Activated naive CD8-positive, alpha-beta T cell treated with anti-CD3 and anti-CD28 coated beads, Interleukin-2, amount 50 U/mL, for 24 hours (primary cell): ENCODE measurements around the gene OSBP2.
"Not testable (repeated sequence)": the region's sequence is repeated elsewhere in the genome, so short reads cannot be mapped to it uniquely, and the experiment has no call there.

Source experiments
- ATAC-seq: fragments of 150-1000 bp; cut with Tn5 transposase; one replicate; pipeline ENCODE4 v1.10.0; 2021
- DNase-seq: peaks from one replicate; pipeline ENCODE4 v3.0.0; 2021
- H3K27ac Mint-ChIP-seq: one replicate; pipeline ENCODE4 v1.8.0; 2021; ENCODE audit warnings: mild to moderate bottlenecking, mixed read lengths
- H3K27me3 Mint-ChIP-seq: one replicate; pipeline ENCODE4 v1.8.0; 2021; ENCODE audit warnings: mixed read lengths
- H3K36me3 Mint-ChIP-seq: one replicate; pipeline ENCODE4 v1.8.0; 2021; ENCODE audit warnings: low read depth, mixed read lengths
- H3K4me1 Mint-ChIP-seq: one replicate; pipeline ENCODE4 v1.8.0; 2021; ENCODE audit warnings: mixed read lengths
- H3K4me3 Mint-ChIP-seq: one replicate; pipeline ENCODE4 v1.8.0; 2021; ENCODE audit warnings: mild to moderate bottlenecking, moderate library complexity, mixed read lengths
- H3K9me3 Mint-ChIP-seq: one replicate; pipeline ENCODE4 v1.8.0; 2021; ENCODE audit warnings: mixed read lengths

Gene OSBP2

DNA sequence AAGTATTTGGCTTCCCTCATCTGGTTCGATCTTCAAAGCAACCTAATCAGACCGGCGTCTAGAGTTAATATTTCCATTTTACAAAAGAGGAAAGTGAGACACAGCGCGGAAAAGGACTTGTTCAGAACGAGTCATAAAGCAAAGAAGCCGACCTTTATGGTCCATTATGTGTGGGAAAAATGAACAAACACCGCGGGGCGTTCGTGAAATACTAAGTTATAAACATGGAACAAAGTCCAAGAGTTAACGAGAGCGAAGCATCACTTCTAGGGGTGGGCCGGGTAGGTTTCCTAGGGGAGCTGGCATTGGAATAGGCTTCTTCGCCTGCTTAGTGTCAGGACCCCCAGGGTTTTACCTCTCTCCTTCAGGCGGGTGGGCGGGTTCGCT lies 27.6 kb upstream of the OSBP2 start:
- Mint-ChIP-seq H3K27ac (peak overlapping the region; percentile 90), H3K4me3 (peak overlapping the region; percentile 87), H3K9me3 (no peaks in the 10 kb centered on the region), H3K36me3 (peaks cover 13% of the 10 kb centered on the region), H3K27me3 (peaks cover 2% of the 10 kb centered on the region), H3K4me1 (peaks cover 22% of the 10 kb centered on the region)
- ATAC-seq (peak; percentile 53), DNase-seq (no peak)

DNA sequence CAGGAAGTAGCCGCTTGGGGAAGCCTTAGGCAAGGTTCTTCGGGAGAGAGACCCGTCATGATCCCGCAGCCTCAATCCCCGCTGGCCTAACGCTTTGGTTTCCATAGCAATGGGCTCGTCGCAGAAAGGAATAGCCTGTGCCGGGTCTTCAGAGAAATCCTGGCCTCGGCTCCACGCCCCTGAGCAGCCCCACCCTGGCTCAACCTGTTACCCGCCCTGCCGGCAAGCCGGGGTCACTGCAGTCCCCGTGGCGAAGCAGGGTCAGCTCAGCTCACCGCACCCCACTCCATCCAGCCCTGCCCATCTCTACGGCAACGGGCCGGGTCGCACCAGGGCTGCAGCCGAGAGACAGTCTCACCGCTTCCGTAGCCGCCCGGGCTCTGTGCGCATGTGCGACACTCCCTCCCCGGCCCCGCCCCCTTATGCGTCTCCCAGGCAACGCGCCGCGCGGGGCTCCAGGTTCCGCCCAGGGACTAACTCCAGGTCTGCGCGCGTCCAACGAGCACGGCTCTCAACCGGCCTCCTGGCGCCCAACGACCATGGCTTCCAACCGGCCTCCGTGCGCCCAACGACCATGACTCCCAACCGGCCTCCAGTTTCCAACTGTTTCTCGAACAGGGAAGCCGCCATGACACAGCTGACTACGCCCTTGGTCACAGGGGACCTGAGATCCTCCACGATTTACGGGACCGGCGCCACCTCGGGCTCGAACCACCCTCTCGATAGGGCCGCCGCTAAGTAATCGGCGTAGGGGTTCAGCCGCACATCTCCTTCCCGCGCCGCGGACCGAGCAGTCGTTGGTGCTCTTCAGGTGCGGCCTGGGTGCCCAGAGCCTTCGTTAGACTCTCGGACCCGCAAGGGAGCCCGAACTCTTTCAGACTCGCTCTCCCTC lies 26.9 kb upstream of the OSBP2 start, which contains the start of gene DUSP18:
TSS of gene DUSP18 (minus strand) at position 382 of the 892 bp plus-strand sequence. CDS start 3,872 bp downstream, outside the sequence.
- Mint-ChIP-seq H3K4me1 (peaks cover 22% of the 10 kb centered on the region), H3K4me3 (peak within 1 kb of the TSS; percentile 87), H3K27me3 (peaks cover 2% of the 10 kb centered on the region), H3K9me3 (no peaks in the 10 kb centered on the region), H3K36me3 (peaks cover 11% of the 10 kb centered on the region), H3K27ac (peak within 1 kb of the TSS; percentile 90)
- DNase-seq (peak; percentile 96), ATAC-seq (peak; percentile 88)

DNA sequence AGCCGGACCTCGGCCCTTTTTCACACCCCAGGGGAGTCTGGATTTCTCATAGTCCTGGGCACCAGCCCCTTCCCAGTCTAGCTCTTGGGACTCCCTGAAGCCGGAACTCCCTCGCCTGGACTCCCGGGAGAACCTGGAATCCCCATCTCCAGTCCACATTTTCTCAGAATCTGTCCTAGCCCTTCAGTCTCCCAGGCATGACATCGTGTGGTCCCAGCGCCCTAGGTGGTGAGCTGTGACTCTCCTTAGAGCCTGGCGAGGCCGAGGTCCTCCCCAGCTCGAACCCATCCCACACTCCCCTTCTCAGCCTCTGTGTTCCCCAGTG lies 26.3 kb upstream of the OSBP2 start:
- Mint-ChIP-seq H3K4me1 (peaks cover 22% of the 10 kb centered on the region), H3K36me3 (peaks cover 5% of the 10 kb centered on the region), H3K4me3 (peak overlapping the region; percentile 87), H3K9me3 (no peaks in the 10 kb centered on the region), H3K27ac (peak overlapping the region; percentile 90), H3K27me3 (peaks cover 2% of the 10 kb centered on the region)
- ATAC-seq (no peak), DNase-seq (no peak)

DNA sequence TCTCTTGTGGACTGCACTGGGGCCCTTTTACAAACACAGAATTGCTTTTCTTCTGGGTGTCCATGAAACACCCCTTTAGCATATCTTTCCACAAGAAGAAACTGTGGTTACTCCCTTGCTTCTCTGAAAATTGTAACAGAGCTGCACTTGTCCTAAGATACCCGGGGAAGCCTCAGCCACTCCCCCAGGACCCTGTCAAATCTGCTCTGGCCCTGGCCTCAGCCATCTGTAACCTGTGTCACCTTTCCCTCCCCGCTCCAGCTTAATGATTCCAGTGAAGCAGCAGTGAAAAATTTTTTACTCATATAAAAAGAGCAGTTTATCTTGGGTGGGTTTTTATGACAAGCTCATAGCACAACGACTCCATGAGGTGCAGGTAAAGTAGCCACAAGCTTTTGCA lies 23.6 kb upstream of the OSBP2 start:
- no peak for ATAC-seq
- DNase-seq, result no peak
- H3K27me3 Mint-ChIP-seq, result peaks cover 2% of the 10 kb centered on the region
- no peaks in the 10 kb centered on the region for H3K36me3 Mint-ChIP-seq
- H3K27ac Mint-ChIP-seq, result no peak overlapping the region
- H3K4me3 Mint-ChIP-seq, result no peak overlapping the region
- no peaks in the 10 kb centered on the region for H3K9me3 Mint-ChIP-seq
- peaks cover 16% of the 10 kb centered on the region for H3K4me1 Mint-ChIP-seq

DNA sequence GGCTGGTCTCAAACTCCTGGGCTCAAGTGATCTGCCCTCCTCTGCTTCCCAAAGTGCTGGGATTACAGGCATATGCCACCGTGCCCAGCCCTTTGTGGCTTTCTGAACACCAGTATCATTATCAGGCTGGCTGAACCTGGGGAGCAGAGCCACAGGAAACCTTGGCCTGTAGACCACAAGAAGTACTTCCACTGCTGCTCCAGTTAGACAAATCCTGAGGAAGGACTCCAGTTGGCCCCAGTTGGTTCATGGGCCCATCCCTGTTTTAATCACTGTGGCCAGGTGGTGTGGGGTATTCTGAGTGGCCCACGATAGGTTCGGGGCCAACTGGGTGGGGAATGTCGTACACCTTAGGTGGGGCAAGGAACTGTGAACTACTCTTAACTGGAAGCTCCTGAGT lies 21.5 kb upstream of the OSBP2 start:
- Mint-ChIP-seq H3K4me1 (peaks cover 5% of the 10 kb centered on the region), H3K27ac (no peak overlapping the region), H3K27me3 (peaks cover 8% of the 10 kb centered on the region), H3K4me3 (no peak overlapping the region), H3K36me3 (no peaks in the 10 kb centered on the region), H3K9me3 (no peaks in the 10 kb centered on the region)
- no peak for DNase-seq
- ATAC-seq, result no peak

DNA sequence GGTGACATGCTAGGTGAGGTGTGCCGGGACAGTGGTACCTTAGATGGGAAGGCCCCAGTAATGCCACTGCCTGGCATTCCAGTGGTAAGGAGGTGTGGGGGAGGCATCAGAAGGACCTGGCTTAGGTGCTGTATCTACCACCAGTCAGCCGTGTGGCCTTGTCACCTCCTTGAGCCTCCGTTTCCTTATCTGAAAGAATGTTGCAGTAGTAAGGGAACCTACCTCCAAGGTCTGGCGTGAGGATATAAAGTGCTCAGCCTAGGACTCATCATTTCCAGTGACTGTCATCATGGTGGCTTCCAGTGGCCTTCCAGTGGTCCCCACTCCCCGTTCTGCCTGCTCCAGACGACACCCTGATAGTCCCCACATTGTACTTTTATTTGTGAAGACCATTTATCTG lies 20.2 kb upstream of the OSBP2 start:
- Mint-ChIP-seq H3K4me1 (no peaks in the 10 kb centered on the region), H3K36me3 (no peaks in the 10 kb centered on the region), H3K4me3 (no peak overlapping the region), H3K9me3 (no peaks in the 10 kb centered on the region), H3K27ac (no peak overlapping the region), H3K27me3 (peaks cover 8% of the 10 kb centered on the region)
- DNase-seq, result no peak
- ATAC-seq, result no peak

DNA sequence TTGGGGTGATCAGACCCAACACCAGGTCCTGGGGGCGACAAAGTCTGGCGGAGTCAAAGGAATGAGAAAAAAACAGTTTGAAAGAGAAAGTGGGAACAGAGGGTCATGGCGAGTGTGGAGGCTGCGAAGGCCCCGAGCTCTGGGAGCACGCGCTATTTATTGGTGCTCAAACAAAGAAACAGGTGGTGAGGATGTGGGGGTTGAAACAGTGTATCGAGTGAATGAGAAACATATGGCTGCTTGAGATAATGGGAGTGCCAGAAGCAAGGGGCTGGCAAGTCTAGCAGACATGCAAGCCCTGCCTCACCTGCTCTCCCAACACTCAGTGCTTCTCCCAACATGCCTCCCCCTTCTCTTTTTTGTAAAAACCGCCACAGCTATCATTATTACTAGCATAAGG lies 19.2 kb upstream of the OSBP2 start:
- H3K9me3 Mint-ChIP-seq, result no peaks in the 10 kb centered on the region
- DNase-seq (no peak), ATAC-seq (no peak)
- no peaks in the 10 kb centered on the region for H3K36me3 Mint-ChIP-seq
- no peaks in the 10 kb centered on the region for H3K4me1 Mint-ChIP-seq
- peaks cover 8% of the 10 kb centered on the region for H3K27me3 Mint-ChIP-seq
- no peak overlapping the region for H3K4me3 Mint-ChIP-seq
- H3K27ac Mint-ChIP-seq, result no peak overlapping the region

DNA sequence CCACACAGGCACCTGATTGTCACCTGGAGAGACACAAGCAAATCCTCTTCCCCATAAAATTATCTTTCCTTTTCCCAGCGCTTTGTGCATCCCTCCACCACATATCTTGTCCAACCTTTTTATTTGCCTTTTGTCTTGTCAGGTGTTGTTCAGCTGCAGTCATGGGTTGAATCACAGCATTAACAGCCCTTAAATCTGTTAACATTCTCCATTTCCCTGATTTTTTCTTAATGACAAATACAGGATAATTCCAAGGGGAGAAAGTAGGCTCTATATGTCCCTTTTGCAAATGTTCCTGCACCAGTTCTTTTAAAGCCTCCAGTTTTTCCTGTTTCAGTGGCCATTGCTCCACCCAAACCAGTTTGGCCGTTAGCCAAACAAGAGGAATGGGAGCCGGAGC lies 18.1 kb upstream of the OSBP2 start:
- not testable (repeated sequence) for DNase-seq, H3K27ac Mint-ChIP-seq, H3K9me3 Mint-ChIP-seq, H3K4me3 Mint-ChIP-seq, ATAC-seq, H3K4me1 Mint-ChIP-seq, H3K27me3 Mint-ChIP-seq, H3K36me3 Mint-ChIP-seq

DNA sequence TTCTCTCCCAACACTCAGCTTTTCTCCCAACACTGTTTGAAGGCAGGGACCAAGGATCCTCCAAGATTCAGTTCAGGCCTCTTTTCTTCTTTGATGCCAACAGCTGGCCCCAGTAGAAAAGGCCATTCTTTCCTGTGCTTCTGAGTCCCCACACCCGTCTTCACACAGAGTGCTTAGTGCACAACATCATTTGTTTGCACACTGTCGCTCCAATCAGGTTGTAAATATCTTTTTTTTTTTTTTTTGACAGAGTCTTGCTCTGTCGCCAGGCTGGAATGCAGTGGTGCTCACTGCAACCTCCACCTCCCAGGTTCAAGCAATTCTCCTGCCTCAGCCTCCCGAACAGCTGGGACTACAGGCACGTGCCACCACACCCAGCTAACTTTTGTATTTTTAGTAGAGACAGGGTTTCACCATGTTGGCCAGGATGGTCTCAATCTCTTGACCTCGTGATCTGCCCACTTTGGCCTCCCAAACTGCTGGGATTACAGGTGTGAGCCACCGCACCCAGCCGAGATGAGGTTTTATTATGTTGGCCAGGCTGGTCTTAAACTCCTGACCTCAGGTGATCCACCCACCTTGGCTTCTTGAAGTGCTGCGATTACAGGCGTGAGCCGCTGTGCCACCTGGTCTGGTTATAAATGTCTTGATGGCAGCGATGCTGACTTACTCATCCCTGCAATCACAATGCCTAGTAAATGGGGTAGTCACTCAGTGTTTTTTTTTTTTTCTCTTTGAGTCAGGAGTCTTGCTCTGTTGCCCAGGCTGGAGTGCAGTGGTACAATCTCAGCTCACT lies 14.6 kb upstream of the OSBP2 start:
- DNase-seq, H3K36me3 Mint-ChIP-seq, H3K27ac Mint-ChIP-seq, H3K4me3 Mint-ChIP-seq, H3K27me3 Mint-ChIP-seq, ATAC-seq, H3K9me3 Mint-ChIP-seq, H3K4me1 Mint-ChIP-seq: not testable (repeated sequence)

DNA sequence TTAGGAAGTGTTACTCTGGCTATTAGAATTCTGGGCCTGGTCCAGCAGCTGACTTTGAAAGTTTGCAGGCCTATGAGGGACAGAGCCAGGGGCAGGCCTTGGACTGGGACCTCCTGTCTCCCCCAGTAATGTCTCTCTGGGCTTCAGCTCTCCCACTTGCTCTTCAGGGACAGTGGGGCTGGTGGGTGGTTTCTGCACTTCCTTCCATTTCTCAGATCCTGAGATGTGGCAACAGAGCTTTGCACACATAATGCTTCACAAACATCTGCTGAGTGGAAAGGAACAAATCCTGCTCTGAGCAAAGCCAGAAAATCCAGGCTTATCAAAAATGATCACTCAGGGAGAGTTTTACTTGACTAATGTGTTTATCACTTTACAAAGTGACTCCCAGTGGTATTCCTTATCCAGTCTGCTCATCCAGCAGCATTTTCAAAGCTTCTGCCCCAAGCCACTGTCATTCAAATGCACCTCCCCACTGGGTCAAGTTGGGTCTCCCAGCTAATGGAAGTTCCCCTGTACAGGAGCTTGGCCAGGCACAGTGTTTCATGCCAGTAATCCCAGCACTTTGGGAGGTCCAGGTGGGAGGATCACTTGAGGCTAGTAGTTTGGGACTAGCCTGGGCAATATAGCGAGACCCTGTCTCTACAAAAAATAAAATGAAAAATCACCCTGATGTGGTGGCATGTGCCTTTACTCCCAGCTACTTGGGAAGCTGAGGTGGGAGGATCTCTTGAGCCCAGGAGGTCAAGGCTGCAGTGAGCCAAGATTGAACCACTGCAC lies 13.5 kb upstream of the OSBP2 start:
- H3K4me1 Mint-ChIP-seq, result no peaks in the 10 kb centered on the region
- H3K27ac Mint-ChIP-seq, result no peak overlapping the region
- no peak overlapping the region for H3K4me3 Mint-ChIP-seq
- DNase-seq (no peak), ATAC-seq (no peak)
- no peaks in the 10 kb centered on the region for H3K36me3 Mint-ChIP-seq
- no peaks in the 10 kb centered on the region for H3K9me3 Mint-ChIP-seq
- peaks cover 8% of the 10 kb centered on the region for H3K27me3 Mint-ChIP-seq

DNA sequence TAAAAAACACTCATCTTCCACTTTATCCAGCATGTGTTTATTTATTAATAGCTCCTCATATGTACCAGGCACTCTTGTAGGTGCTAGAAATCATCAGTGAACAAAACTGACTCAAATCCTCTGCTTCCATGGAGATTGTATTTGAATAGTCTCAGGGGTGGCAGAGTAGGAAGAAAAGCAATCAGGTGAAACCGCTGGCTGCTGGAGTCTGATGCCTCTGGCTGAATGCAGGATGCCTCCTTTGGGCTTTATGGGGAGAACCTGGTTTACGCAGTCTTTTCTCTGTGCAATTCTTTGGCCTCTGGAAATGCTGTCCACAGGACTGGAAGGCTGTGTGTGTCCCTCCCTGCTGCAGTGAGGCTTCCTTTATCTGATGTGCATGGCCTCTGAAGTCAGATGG lies 12.8 kb upstream of the OSBP2 start:
- H3K27ac Mint-ChIP-seq, result no peak overlapping the region
- DNase-seq (no peak), ATAC-seq (no peak)
- no peaks in the 10 kb centered on the region for H3K4me1 Mint-ChIP-seq
- peaks cover 8% of the 10 kb centered on the region for H3K27me3 Mint-ChIP-seq
- no peak overlapping the region for H3K4me3 Mint-ChIP-seq
- H3K9me3 Mint-ChIP-seq, result no peaks in the 10 kb centered on the region
- H3K36me3 Mint-ChIP-seq, result no peaks in the 10 kb centered on the region

DNA sequence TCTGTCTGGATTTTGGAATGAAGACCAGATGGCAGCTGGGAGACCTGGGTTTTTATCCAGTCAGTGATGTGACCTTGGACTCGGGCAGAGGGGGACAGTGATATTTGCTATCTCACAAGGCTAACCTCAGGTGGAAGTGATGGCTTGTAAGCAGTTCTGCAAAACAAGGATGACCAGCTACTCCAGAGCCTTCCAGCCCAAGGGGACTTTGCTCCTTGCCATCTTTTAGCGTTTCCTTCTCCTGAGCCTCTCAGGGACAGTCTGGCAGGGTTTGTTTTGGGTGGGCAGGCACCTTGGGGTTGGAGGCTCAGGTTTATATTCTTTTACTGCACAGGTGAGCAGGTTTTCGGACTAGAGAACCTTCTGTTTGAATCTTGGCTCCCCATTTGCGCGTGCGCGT lies 9.5 kb upstream of the OSBP2 start:
- ATAC-seq (no peak), DNase-seq (no peak)
- no peaks in the 10 kb centered on the region for H3K36me3 Mint-ChIP-seq
- H3K27ac Mint-ChIP-seq, result no peak overlapping the region
- no peaks in the 10 kb centered on the region for H3K27me3 Mint-ChIP-seq
- H3K4me3 Mint-ChIP-seq, result no peak overlapping the region
- no peaks in the 10 kb centered on the region for H3K4me1 Mint-ChIP-seq
- no peaks in the 10 kb centered on the region for H3K9me3 Mint-ChIP-seq

DNA sequence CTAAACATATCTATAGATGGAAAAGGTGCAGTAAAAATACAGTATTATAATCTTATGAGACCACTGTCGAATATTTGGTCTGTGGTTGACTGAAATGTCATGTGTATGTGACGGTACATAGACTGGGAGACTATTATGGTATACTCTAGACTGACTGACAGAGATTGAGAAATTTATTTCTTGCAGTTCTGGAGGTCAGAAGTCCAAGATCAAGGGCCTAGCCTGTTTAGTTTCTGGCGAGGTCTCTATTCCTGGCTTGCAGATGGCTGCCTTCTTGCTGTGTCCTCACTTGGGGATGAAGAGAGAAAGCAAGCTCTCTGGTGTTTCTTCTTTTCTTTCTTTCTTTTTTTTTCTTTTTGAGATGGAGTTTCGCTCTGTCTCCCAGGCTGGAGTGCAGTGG lies 7.3 kb upstream of the OSBP2 start:
- Mint-ChIP-seq H3K9me3 (no peaks in the 10 kb centered on the region), H3K4me3 (no peak overlapping the region), H3K27me3 (peaks cover 2% of the 10 kb centered on the region), H3K36me3 (no peaks in the 10 kb centered on the region), H3K27ac (no peak overlapping the region), H3K4me1 (no peaks in the 10 kb centered on the region)
- ATAC-seq (no peak), DNase-seq (no peak)

DNA sequence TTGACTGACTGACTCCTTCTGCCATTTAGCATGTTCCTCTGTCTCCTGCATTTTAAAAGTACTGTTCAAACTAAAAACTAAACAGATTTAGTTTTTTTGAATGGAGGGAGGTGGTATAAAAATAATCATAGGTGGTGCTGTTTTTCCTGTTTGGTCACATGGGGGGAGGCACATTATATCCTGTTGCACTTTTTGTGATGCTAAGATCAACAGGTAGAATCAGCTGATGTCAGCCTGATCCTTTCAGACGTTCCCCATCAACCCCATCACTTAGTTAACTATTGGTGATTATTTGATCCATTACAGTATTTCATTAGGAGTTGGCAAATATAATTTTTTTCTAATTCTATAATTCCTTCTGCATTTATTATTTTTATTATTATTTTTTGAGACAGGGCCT lies 5.1 kb upstream of the OSBP2 start:
- peaks cover 11% of the 10 kb centered on the region for H3K27me3 Mint-ChIP-seq
- peaks cover 7% of the 10 kb centered on the region for H3K4me1 Mint-ChIP-seq
- H3K9me3 Mint-ChIP-seq, result no peaks in the 10 kb centered on the region
- H3K4me3 Mint-ChIP-seq, result no peak overlapping the region
- no peaks in the 10 kb centered on the region for H3K36me3 Mint-ChIP-seq
- no peak overlapping the region for H3K27ac Mint-ChIP-seq
- DNase-seq (no peak), ATAC-seq (no peak)
